NCI-H1417 treated with DMSO at 0.1 percent for 48 hours (cell line): ENCODE measurements around the gene SERPIND1.

ENCODE experiments used
- DNase-seq: peaks from one replicate; lab custom pipeline; 2025; lab: John Stamatoyannopoulos, UW

Gene SERPIND1

GRCh38 chr22:20792221-20792965 lies 18.5 kb downstream of the SERPIND1 start:
- no peak for DNase-seq

DNA sequence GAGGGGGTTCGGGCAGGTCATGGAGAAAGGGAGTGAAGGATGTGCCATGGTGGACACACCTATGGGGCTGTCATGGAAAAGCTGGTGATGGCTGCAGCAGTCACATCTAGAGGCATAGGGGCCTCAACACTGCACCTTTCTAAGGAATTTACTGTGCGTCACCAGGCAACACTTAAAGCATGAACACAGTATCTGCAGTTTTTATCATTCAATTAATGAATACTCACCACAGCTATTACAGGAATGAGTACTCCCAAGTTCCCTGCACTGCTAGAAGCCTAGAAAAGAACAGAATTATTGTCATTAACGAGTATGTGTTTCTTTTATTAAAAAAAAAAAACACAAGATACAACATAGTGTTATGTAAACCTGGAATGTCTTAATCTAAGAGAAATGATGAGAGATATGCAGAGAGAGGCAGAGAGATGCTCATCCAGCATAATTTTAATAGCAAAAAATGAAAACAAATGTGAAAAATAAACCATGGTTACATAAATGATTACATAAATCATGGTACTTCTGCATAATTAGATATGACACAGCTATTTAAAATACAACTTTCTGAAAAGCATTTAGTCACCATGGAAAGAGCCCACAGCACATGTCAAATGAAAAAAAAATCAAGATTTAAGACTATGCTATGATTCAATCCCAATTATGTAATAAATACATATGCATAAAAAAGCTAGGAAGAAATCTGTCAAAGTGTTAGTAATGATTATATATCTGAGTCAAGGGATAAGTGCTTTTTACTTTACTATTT lies 19.2 kb downstream of the SERPIND1 start:
- DNase-seq = no peak

GRCh38 chr22:20793748-20794649 lies 20.1 kb downstream of the SERPIND1 start:
- DNase-seq = no peak

DNA sequence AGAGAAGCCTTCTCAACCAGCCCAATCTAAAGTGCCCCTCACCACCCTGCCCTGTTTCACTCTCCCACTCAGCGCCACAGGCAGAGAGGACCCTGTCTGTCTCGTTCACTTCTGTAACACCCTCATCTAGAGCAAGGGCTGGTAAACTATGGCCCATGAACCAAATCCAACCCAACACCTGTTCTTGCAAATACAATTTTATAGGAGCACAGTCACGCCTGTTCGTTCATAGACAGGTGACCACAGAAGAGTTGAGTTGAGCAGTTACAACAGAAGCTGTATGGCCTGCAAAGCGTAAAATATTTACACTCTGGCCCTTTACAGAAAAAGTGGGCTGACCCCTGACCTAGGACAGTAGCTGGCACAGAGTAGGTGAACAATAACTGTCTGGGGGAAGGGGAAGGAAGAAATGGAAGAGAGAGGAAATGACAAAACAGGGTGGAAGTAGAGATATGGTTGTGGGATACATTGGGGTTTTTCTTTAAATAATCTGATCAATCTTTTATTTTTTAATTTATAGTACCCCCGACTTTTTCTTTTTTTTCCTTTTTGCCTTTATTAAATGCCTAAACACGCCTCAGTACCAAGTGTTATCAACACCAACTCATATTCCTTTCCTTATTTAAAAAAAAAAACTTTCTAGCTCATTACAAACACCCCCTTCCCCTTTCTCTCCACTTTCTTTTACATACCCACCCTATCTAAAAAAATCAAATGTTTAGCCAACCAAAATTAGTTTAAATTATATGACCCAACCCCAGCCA lies 20.9 kb downstream of the SERPIND1 start:
- DNase-seq = no peak

- DNase-seq = no peak
Observed at GRCh38 chr22:20796731-20797130, 22.8 kb downstream of the SERPIND1 start.

GRCh38 chr22:20798218-20798617 lies 24.3 kb downstream of the SERPIND1 start:
- no peak for DNase-seq

DNA sequence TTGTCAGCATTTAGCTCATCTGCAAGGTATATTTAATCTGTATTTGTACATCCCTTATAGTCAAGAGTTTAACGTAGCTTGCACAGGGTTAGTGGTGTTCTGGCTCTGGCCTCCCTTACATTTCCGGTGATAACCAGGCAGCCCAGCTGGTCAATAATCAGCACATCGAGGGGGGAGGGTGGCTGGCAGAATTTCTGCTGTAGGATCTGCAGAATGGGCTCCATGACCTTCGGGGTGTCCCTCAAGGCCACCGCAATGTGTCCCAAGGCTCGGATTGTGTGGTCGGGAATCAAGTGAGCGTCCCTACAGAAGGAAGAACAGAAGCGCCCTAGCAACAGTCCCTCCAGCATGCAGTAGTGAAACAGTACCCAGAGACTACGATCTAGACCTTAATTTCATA lies 25.1 kb downstream of the SERPIND1 start:
- no peak for DNase-seq

DNA sequence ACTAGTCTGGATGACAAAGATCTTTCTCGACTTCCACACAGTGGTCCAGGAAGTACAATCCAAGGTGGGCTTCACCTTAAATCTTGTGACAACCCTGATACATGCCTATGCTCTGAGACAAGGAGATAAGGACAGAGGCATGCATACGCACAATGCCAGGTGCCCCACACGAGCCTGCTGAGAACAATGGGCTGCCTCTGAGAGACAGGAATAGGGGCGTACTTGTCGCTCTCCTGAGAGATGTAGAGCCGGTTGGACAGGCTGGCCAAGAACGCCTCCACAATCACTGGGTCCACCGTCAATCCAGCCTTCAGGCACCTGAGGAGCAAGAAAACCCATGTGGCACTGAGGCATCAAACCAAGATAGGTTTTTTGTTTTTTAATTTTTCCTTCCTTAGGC lies 25.5 kb downstream of the SERPIND1 start:
- DNase-seq = no peak

- DNase-seq = no peak
Observed at GRCh38 chr22:20802452-20802851, 28.5 kb downstream of the SERPIND1 start.

GRCh38 chr22:20802922-20803553 lies 29.1 kb downstream of the SERPIND1 start:
- no peak for DNase-seq

DNA sequence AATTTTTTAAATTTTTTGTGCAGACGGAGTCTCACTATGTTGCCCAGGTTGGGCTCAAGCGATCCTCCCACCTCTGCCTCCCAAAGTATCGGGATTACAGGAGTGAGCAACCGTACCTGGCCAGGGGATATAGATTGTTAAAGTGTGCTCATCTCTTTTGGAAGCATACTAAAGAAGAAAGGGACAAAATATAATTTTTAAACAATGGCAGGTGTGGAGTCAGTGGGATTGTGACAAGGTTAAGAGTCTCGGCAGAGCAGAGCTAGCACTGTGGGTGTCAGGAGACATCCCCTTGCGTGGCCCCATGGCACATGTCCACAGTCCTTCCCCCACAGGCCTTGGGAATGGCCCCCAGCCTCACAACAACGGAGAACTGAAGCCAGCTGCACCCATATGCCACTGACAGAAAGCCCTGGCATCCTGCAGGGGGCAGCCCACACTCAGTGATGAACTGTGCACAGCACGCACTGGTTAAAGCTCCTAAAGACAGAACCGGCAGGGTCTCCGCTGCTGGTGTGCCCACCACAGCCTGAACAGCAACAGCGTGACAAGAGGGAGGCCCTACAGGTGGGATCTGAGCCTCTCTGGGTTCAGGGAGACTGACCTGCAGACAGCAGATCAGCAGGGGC lies 29.9 kb downstream of the SERPIND1 start:
- no peak for DNase-seq

GRCh38 chr22:20804650-20805049 lies 30.7 kb downstream of the SERPIND1 start:
- DNase-seq = no peak

DNA sequence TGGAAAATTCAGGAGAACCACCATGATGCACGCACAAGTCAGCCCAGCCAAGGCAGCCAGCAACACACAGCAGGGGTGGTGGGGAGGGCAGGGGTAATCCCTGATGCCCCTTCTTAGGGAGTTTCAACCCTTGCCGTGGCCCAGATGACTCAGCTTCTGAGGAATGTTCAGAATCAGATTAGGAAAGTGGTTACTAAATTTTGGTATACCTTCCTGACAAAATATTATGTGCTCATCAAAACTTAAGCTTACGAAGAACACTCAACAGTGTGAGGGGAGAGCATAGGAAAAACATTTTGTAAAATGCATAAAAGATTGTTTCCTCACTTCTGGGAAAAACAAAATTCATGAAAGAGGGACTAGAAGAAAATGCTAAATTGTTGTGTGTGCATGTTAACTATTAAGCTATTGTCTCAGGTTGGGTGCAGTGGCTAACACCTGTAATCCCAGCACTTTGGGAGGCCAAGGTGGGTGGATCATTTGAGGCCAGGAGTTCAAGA lies 32.1 kb downstream of the SERPIND1 start:
- DNase-seq = no peak

GRCh38 chr22:20807315-20807752 lies 33.4 kb downstream of the SERPIND1 start:
- DNase-seq = no peak

- no peak for DNase-seq
Observed at GRCh38 chr22:20808844-20809243, 34.9 kb downstream of the SERPIND1 start.

DNA sequence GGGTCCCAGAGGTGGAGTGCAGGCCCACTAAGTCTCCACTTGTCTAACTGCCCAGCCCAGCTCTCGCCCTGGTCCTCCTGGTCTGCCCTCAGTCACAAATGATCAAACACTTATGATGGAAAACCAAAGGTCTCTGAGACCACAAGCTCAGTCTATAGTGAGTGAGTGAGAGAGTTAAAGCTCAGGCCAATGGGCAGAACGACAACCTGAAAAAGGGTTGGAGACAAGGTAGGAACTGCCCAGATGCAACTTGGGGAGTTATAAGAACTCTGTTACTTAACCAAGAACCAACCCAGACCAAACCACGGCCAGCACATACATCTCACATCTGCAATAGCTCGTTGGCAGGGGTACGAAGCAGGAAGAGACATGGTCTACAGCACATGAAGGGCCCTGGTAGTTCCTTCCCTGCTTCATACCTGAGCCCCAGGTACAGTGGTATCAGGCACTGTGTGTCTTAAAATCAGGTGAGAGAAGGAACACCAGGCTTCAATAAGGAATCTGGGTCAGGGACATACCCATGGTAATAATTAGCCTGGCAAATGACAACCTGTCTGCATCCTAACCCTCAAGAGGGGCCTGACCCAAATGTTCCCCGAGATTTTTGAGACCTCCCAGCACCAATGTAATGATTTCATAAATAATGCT lies 35.7 kb downstream of the SERPIND1 start:
- DNase-seq = no peak

GRCh38 chr22:20810645-20811044 lies 36.7 kb downstream of the SERPIND1 start:
- no peak for DNase-seq

GRCh38 chr22:20811171-20811570 lies 37.3 kb downstream of the SERPIND1 start:
- DNase-seq = no peak

GRCh38 chr22:20811971-20812660 lies 38.2 kb downstream of the SERPIND1 start:
- no peak for DNase-seq
